D721Med (cell line): ENCODE results near the gene DCLK2.
"Not testable (repeated sequence)": the region's sequence is repeated elsewhere in the genome, so short reads cannot be mapped to it uniquely, and the experiment has no call there.

Source experiments
- DNase-seq: peaks from one replicate; pipeline ENCODE4 v3.0.0; 2011; ENCODE audit warnings: low spot score; ENCODE audit not compliant: insufficient read length
- FAIRE-seq: peaks from 2 replicates; lab custom pipeline; 2011; peaks lifted over from hg19 to GRCh38; lab: Jason Lieb, UNC
- TF ChIP-seq, protein P1 (sequence below): IDR thresholded peaks from 2 replicates; pipeline ENCODE4 v1.5.1; 2012; ENCODE audit warnings: mild to moderate bottlenecking, control low read depth; ENCODE audit not compliant: insufficient read depth; ENCODE audit errors: missing control alignments

The DCLK2 gene

DNA sequence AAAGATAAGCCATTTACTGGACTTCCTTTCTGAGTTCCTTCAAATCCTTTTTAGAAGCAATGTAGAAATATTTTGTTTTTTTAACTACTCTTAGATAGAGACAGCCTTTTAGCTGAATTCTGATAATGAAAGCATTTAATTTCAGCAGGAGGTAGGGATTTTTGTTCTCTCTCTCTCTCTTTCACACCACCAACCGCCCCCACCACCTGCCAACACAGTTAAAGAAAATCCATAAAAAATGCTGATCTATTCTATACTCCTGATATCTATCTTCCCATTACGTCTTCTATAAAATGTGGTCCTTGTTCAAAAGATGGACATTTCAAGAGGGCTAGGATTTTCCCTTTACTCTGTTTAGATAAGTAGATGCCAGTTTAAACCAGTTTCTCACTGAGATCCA is 104.5 kb downstream of the DCLK2 start:
- TF ChIP-seq, protein P1, sequence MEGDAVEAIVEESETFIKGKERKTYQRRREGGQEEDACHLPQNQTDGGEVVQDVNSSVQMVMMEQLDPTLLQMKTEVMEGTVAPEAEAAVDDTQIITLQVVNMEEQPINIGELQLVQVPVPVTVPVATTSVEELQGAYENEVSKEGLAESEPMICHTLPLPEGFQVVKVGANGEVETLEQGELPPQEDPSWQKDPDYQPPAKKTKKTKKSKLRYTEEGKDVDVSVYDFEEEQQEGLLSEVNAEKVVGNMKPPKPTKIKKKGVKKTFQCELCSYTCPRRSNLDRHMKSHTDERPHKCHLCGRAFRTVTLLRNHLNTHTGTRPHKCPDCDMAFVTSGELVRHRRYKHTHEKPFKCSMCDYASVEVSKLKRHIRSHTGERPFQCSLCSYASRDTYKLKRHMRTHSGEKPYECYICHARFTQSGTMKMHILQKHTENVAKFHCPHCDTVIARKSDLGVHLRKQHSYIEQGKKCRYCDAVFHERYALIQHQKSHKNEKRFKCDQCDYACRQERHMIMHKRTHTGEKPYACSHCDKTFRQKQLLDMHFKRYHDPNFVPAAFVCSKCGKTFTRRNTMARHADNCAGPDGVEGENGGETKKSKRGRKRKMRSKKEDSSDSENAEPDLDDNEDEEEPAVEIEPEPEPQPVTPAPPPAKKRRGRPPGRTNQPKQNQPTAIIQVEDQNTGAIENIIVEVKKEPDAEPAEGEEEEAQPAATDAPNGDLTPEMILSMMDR, result no peak
- FAIRE-seq, result no peak
- DNase-seq, result no peak

DNA sequence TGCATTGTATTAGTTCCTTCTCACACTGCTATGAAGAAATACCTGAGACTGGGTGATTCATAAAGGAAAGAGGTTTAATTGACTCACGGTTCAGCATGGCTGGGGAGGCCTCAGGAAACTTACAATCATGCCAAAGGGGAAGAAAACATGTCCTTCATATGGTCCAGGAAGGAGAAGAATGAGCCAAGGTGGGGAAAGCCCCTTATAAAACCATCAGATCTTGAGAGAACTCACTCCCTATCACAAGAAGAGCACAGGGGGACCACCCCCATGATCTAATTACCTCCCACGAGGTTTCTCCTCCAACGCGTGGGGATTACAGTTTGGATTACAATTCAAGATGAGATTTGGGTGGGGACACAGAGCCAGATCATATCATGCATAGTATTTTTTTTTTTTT is 106.8 kb downstream of the DCLK2 start:
- not testable (repeated sequence) for FAIRE-seq, DNase-seq

DNA sequence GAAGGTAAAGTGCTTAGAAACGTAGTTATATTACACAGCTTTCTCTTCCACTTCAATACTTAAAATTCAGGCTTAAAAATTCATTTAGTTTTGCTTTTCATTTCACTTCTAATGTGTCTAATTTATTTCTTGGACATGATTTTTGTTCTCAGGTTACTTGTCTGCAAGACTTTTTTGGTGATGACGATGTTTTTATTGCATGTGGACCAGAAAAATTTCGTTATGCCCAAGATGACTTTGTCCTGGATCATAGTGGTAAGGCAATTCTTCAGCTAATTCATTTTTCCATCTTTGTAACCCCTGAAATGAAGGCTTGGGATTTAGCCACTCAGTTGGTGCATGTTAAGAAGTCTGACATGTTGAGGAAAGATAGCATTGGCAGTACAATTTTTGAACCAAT is 114.7 kb downstream of the DCLK2 start:
- DNase-seq (no peak), FAIRE-seq (no peak)
- TF ChIP-seq, protein P1, result no peak

DNA sequence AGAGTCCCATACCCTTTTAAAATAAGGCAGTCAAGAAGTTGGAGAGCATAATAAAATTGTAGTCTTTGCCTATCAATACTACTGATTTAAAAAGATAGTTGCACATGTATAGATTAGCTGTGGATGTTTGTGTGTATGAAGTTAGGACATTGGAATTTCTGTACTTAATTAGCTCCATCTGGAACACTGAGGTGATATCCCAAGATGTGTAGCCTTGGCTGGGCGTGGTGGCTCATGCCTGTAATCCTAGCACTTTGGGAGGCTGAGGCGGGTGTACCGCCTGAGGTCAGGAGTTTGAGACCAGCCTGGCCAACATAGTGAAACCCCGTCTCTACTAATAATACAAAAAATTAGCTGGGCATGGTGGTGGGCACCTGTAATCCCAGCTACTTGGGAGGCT is 119.0 kb downstream of the DCLK2 start:
- not testable (repeated sequence) for DNase-seq, FAIRE-seq

DNA sequence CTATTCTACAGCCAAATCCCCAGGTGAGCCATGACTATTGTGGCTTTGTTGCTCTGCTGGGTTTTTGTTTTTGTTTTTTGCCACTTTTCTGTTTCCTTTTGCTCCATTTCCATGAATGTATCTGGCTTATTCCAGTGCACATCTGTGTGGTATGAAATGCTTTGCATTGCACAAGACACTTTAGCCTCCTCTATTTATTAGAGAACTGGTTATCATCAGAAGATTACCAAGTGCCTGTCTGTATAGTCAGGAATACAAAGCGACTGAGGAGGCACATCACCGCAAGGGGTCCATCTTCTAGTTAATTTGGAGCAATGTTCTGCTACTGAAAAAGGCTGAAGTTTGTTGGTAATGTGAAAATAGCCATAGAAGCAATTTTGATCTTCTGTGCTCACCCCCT is 120.8 kb downstream of the DCLK2 start:
- TF ChIP-seq, protein P1, result no peak
- no peak for FAIRE-seq
- no peak for DNase-seq

DNA sequence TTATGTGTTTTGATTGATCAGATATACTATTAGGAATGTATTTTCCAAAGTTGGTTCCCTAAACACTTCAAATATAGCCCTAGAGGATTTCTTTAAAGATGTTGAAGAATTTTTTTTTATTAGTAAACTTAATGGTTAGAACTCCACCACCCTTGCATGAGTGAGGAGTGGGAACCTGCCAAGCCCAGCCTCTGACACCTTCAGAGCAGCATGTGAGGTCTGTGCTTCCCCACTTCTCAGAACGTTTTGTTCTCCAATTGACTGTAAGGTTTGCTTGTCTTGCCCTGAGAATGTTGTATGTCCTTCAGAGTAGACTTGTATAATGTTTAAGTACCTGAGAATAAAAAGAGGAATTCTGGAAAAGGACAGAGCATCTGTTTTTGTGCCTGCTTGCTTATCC is 126.8 kb downstream of the DCLK2 start:
- no peak for DNase-seq
- no peak for FAIRE-seq
- TF ChIP-seq, protein P1, result no peak

DNA sequence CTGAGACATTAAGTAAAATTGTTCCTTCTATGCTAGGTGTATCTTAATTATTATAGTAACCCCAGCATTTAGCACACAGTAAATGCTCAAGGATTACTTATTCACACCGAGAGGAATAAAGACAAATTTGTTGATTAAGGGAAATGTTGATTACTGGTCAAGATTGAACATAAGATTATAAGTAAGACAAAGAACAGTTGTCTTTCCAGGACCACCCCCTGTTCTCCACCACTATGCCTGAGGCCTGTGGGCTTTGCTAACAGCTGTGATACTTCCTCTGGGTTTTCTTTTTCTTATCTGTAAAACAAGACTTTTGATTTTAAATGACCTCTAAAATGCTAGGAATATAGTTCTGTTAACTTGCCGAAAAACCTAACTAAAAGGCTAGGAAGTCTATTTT is 128.0 kb downstream of the DCLK2 start:
- TF ChIP-seq, protein P1, result no peak
- peak; percentile 46 for FAIRE-seq
- no peak for DNase-seq

DNA sequence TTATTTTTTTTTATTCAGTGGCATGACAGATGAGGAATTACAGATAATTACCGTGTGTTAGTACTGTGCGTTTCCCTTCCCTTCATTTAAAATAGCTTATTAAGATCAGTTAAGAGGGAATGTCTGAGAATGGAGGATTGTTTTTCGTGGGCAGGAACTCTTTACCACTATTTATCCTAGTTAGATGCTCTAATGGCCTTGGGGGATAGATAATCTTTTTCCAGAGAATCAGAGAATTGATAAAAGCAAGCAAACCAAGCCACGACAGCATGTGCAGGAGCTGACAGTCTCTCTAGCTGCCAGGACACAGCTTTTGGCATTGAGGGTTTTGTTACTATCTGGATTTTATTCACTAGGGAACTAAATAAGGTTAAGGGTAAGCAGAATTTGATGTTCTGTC is 128.7 kb downstream of the DCLK2 start:
- peak; percentile 72 for FAIRE-seq

More for the DNA sequence above, 128.7 kb downstream of the DCLK2 start:
- DNase-seq, result no peak
- TF ChIP-seq, protein P1, result no peak
